Karpas-422 (cell line): Measurements from ENCODE around the gene TMEM95. TPM values are rescaled to one million over a fixed set of nuclear protein-coding genes. Genes with fewer than 3 reads are reported as not detected.

Experiments
- DNase-seq: peaks from one replicate; pipeline ENCODE4 v3.0.0-alpha.2; 2015
- H2AFZ ChIP-seq: fragments of 200-600 bp; sonication (generic); 2 replicates; pipeline ENCODE4 v1.6.1; 2014; ENCODE audit warnings: antibody characterized with exemption, low read length, mixed read lengths
- H3K27ac ChIP-seq: fragments of 200-600 bp; sonication (generic); 2 replicates; pipeline ENCODE4 v1.5.1; 2014; ENCODE audit warnings: mild to moderate bottlenecking, low read length, moderate library complexity
- H3K27me3 ChIP-seq: fragments of 200-600 bp; sonication (generic); 2 replicates; pipeline ENCODE4 v1.6.1; 2014; ENCODE audit warnings: low read length, mixed read lengths
- H3K36me3 ChIP-seq: fragments of 200-600 bp; sonication (generic); 2 replicates; pipeline ENCODE4 v1.6.1; 2014; ENCODE audit warnings: low read length, mixed read lengths; ENCODE audit not compliant: insufficient read depth
- H3K4me1 ChIP-seq: fragments of 200-600 bp; sonication (generic); 2 replicates; pipeline ENCODE4 v1.6.1; 2014; ENCODE audit warnings: mild to moderate bottlenecking, low read length, mixed read lengths
- H3K4me2 ChIP-seq: fragments of 200-600 bp; sonication (generic); 2 replicates; pipeline ENCODE4 v1.6.1; 2014; ENCODE audit warnings: low read length, low read depth, mild to moderate bottlenecking; ENCODE audit not compliant: poor library complexity, severe bottlenecking
- H3K4me3 ChIP-seq: fragments of 200-600 bp; sonication (generic); 2 replicates; pipeline ENCODE4 v1.5.1; 2014; ENCODE audit warnings: mild to moderate bottlenecking, antibody characterized with exemption, low read length, mixed read lengths
- H3K79me2 ChIP-seq: fragments of 200-600 bp; sonication (generic); 2 replicates; pipeline ENCODE4 v1.6.1; 2014; ENCODE audit warnings: mild to moderate bottlenecking, low read length, mixed read lengths
- H3K9ac ChIP-seq: fragments of 200-600 bp; sonication (generic); 2 replicates; pipeline ENCODE4 v1.6.0; 2014; ENCODE audit warnings: low read length
- H3K9me2 ChIP-seq: fragments of 200-600 bp; sonication (generic), shearing (Covaris generic); replicated peaks from 2 replicates; pipeline ENCODE4 v1.6.0; 2014; ENCODE audit warnings: mild to moderate bottlenecking, low read length, moderate library complexity; ENCODE audit not compliant: insufficient read depth
- H3K9me3 ChIP-seq: fragments of 300-700, 200-600 bp; sonication (generic); 2 replicates; pipeline ENCODE4 v1.6.1; 2014; ENCODE audit warnings: low read length, mixed read lengths
- H4K20me1 ChIP-seq: fragments of 200-600 bp; sonication (generic); 2 replicates; pipeline ENCODE4 v1.6.1; 2014; ENCODE audit warnings: mild to moderate bottlenecking, antibody characterized with exemption, low read length, low read depth; ENCODE audit not compliant: insufficient read depth
- total RNA-seq: library from RNA; depleted of rRNA; stranded (reverse); fragments of >200 nt; shearing (Covaris generic); gene quantifications from 2 replicates; pipeline ENCODE4 v1.2.3, GENCODE V29; 2014; ENCODE audit warnings: low replicate concordance

Gene TMEM95
- total RNA-seq, 1 experiment from 2014 or later: not detected

DNA sequence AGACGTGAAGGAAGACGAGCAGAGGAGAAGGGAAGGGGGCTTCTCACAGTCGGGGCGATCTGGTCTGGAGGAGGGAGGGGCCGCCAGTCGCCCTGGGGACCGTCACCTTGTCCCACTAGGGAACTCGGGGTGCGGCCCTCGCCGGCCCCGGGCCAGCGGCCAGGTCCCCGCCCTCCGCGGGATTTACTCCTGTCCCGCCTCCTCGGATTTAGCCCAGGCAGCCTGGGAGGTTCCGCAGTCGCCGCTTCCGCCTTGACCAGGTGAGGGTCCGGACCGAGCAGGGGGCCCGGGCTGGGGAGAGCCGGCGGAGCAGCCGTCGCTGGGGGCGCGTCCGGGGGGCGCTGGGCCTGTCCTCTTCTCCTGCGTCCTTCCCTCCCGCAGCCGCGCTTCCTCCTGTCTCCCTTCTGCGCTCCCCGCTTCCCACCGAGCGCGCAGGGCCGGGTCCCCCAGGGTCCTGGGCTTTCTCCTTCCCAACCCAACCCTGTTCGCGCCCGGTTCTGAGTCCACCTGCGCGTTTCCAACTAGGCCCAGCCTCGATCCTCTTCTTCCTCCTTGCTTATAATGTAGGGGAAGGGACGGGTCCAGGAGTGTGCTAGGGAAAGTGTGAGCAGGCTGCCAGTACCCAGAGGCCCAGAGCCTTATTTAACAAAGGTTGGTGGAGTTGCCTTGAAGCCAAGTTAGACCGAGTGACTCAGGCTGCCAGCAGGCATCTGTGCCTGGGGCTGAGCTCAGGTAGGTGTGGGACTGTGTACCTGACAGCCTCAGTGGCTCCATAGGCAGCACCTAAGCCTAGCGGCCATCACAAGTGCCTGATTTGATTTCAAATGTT lies 26.1 kb downstream of the TMEM95 start, which contains the start of gene TNK1:
TSS of gene TNK1 (plus strand) at position 235 of the 829 bp plus-strand sequence. CDS start 1,838 bp downstream, outside the sequence.
- no peak for DNase-seq
- Histone ChIP-seq H3K9me3 (0 out of 2 replicates have a peak, but pooled peaks cover 2% of the 10 kb centered on the region), H3K4me2 (no peak within 1 kb of the TSS), H3K9me2 (no peaks in the 10 kb centered on the region), H3K4me1 (peaks cover 15% of the 10 kb centered on the region), H3K79me2 (no peaks in the 10 kb centered on the region), H3K27me3 (no peaks in the 10 kb centered on the region), H4K20me1 (no peaks in the 10 kb centered on the region), H2AFZ (no peak within 1 kb of the TSS), H3K4me3 (no peak within 1 kb of the TSS), H3K27ac (no peak within 1 kb of the TSS), H3K36me3 (no peaks in the 10 kb centered on the region), H3K9ac (no peak within 1 kb of the TSS)

DNA sequence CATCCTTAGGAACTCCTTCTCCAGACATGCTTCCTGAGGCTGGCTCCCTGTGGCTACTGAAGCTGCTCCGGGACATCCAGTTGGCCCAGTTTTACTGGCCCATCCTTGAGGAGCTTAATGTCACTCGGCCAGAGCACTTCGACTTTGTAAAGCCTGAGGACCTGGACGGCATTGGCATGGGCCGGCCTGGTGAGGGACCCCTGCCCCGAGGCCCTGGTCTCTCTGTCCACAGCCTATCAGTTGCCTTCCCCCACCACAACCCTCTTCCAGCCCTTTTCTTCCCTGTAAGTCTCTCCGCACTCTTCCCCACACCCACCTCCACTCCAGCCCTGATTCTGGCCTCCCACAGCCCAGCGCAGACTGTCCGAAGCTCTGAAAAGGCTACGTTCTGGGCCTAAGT lies 27.9 kb downstream of the TMEM95 start:
- H3K79me2 ChIP-seq: no peaks in the 10 kb centered on the region
- H3K4me3 ChIP-seq: no peak overlapping the region
- no peak overlapping the region for H3K9ac ChIP-seq
- no peaks in the 10 kb centered on the region for H3K27me3 ChIP-seq
- no peaks in the 10 kb centered on the region for H3K9me2 ChIP-seq
- H4K20me1 ChIP-seq: no peaks in the 10 kb centered on the region
- H3K4me1 ChIP-seq: peaks cover 15% of the 10 kb centered on the region
- H2AFZ ChIP-seq: no peak overlapping the region
- DNase-seq: no peak
- H3K9me3 ChIP-seq: 0 out of 2 replicates have a peak, but pooled peaks cover 2% of the 10 kb centered on the region
- no peak overlapping the region for H3K4me2 ChIP-seq
- H3K27ac ChIP-seq: no peak overlapping the region
- no peaks in the 10 kb centered on the region for H3K36me3 ChIP-seq

DNA sequence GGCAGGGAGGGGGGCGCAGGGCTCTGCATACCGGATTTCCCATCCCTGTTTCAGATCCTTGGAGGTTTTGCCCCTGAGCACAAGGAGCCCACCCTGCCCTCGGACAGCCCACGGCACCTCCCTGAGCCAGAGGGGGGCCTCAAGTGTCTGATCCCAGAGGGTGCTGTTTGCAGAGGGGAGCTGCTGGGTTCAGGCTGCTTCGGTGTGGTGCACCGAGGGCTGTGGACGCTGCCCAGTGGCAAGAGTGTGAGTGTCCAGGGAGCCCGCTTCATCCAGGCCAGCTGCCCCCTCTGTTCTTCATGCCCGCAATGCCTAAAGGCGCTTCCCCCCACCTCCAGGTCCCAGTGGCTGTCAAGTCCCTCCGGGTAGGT lies 28.4 kb downstream of the TMEM95 start:
- Histone ChIP-seq H3K4me2 (peak overlapping the region; percentile 88), H3K9ac (peak overlapping the region; percentile 72), H3K4me3 (peak overlapping the region; percentile 72; the same call in 1 of the 2 replicates), H3K79me2 (no peaks in the 10 kb centered on the region), H3K27me3 (no peaks in the 10 kb centered on the region), H2AFZ (no peak overlapping the region), H4K20me1 (no peaks in the 10 kb centered on the region), H3K9me2 (no peaks in the 10 kb centered on the region), H3K27ac (no peak overlapping the region), H3K36me3 (no peaks in the 10 kb centered on the region), H3K9me3 (0 out of 2 replicates have a peak, but pooled peaks cover 2% of the 10 kb centered on the region), H3K4me1 (peaks cover 15% of the 10 kb centered on the region)
- DNase-seq: no peak

DNA sequence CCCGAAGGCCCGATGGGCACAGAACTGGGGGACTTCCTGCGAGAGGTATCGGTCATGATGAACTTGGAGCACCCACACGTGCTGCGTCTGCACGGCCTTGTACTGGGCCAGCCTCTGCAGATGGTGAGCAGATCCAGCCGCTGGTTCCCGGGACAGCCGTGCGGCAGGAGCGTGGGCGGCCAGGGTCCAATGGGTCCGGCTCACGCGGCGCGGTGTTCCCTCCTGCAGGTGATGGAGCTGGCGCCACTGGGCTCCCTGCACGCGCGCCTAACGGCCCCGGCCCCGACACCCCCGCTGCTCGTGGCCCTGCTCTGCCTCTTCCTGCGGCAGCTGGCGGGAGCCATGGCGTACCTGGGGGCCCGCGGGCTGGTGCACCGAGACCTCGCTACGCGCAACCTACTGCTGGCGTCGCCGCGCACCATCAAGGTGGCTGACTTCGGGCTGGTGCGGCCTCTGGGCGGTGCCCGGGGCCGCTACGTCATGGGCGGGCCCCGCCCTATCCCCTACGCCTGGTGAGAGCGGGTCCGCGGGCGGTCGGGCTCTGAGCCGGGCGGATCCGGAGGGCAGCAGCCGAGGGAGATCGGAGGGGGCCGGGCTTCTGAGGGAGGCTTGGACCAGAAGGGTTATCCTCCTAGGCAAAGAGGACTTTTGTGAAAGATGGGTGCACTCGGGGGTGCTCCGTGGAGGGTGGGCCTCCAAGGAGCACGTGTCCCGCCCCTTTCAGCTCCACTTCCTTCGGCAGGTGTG lies 29.0 kb downstream of the TMEM95 start:
- Histone ChIP-seq H3K9me2 (no peaks in the 10 kb centered on the region), H4K20me1 (no peaks in the 10 kb centered on the region), H3K4me2 (peak overlapping the region; percentile 88), H3K27ac (no peak overlapping the region), H3K9ac (peak overlapping the region; percentile 72), H2AFZ (peak overlapping the region; percentile 87; the same call in 1 of the 2 replicates), H3K27me3 (no peaks in the 10 kb centered on the region), H3K9me3 (0 out of 2 replicates have a peak, but pooled peaks cover 2% of the 10 kb centered on the region), H3K4me1 (peaks cover 15% of the 10 kb centered on the region), H3K36me3 (no peaks in the 10 kb centered on the region), H3K4me3 (peak overlapping the region; percentile 72), H3K79me2 (no peaks in the 10 kb centered on the region)
- DNase-seq: peak; percentile 90

DNA sequence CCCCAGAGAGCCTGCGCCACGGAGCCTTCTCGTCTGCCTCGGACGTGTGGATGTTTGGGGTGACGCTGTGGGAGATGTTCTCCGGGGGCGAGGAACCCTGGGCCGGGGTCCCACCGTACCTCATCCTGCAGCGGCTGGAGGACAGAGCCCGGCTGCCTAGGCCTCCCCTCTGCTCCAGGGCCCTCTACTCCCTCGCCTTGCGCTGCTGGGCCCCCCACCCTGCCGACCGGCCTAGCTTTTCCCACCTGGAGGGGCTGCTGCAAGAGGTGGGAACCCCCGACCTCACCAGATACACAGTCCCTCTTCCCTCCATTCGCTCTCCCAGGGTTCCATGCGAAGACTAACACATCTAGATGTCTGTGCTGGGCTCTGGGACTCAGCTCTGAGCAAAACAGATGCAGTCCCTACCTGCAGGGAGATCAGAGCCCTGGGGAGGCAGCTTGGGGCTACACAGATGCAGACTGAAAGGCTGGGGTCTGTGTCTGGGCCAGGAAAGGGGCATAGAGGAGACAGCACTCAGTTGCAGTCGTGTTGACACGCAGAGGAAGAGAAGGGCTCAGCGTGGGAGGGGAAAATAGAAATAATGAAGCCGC lies 29.6 kb downstream of the TMEM95 start:
- Histone ChIP-seq H3K4me1 (peaks cover 15% of the 10 kb centered on the region), H3K9ac (peak overlapping the region; percentile 72), H3K27ac (no peak overlapping the region), H3K4me3 (peak overlapping the region; percentile 72), H2AFZ (peak overlapping the region; percentile 87; the same call in 1 of the 2 replicates), H3K27me3 (no peaks in the 10 kb centered on the region), H3K9me2 (no peaks in the 10 kb centered on the region), H3K79me2 (no peaks in the 10 kb centered on the region), H3K36me3 (no peaks in the 10 kb centered on the region), H3K4me2 (peak overlapping the region; percentile 88), H3K9me3 (no peaks in the 10 kb centered on the region), H4K20me1 (no peaks in the 10 kb centered on the region)
- DNase-seq: no peak

DNA sequence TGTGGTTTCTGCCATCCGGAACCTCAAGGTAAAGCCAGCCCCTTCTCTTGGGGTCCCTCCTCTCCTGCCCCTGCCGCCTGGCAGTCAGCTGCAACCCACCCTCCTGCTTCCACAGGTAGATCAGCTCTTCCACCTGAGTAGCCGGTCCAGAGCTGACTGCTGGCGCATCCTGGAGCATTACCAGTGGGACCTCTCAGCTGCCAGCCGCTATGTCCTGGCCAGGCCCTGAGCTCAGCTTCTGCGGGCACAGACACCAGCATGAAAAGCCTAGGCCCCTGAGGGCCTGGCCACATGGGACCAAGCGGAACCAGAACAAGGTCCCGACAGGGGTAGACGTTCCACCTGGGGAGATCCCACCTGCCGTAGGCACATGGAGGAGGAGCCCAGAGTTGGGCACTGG lies 33.9 kb downstream of the TMEM95 start:
- DNase-seq: no peak
- H4K20me1 ChIP-seq: no peaks in the 10 kb centered on the region
- no peaks in the 10 kb centered on the region for H3K9me2 ChIP-seq
- H3K9me3 ChIP-seq: no peaks in the 10 kb centered on the region
- H3K36me3 ChIP-seq: no peaks in the 10 kb centered on the region
- no peak overlapping the region for H3K4me3 ChIP-seq
- H3K4me2 ChIP-seq: no peak overlapping the region
- H3K9ac ChIP-seq: no peak overlapping the region
- H3K27me3 ChIP-seq: no peaks in the 10 kb centered on the region
- H3K4me1 ChIP-seq: peaks cover 17% of the 10 kb centered on the region
- H3K79me2 ChIP-seq: peaks cover 5% of the 10 kb centered on the region; the same call in 1 of the 2 replicates
- no peak overlapping the region for H3K27ac ChIP-seq
- no peak overlapping the region for H2AFZ ChIP-seq

DNA sequence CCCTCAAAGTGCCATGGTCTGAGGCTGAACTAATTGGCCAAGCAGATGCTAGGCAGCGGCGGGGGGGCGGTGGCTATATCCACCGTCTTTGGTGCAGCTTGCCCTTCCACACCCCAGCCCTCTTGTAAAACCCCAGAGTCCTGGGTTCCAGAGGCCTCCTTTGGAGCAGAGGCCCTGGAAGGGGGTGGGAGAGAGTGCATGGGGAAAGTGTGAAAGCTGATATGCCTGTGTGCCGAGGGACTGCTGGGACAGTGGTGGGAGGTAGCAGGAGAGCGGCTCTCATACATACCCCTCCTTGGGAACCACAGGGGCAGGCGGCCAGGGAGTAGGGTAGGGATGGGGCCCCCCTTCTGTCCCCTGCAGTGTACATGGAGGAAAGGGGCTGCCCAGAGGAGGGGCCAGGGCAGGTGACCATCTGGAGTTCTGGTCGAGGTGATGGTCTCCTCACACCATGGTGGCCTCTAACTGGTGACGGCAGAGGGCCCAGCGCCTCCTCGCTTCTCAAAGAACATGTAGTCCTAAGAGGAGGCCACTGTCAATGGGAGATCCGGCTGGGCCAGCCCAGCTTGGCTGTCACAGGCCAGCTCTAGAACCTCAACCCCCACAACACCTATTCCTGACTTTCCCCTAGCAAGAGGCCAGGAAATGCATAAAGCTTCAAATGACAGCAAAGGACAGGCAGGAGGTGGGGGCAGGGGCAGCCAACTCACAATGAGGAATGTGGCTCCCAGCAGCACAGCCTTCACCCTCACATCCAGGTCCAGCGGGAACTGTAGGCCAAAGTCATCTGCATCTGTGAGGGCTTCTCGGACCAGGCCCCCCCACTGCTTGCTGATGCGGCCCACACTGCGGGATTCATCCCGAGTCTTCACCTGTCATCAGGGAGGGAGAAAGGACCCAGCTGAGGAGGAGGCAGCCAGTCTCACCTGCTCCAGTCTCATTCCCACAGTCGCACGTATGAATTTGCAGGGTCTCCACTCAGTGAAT lies 35.3 kb downstream of the TMEM95 start:
- Histone ChIP-seq H3K4me3 (no peak overlapping the region), H3K36me3 (no peaks in the 10 kb centered on the region), H3K79me2 (peaks cover 5% of the 10 kb centered on the region; the same call in 1 of the 2 replicates), H3K9me2 (no peaks in the 10 kb centered on the region), H2AFZ (no peak overlapping the region), H3K9me3 (no peaks in the 10 kb centered on the region), H3K9ac (no peak overlapping the region), H3K27ac (no peak overlapping the region), H4K20me1 (no peaks in the 10 kb centered on the region), H3K4me1 (peaks cover 14% of the 10 kb centered on the region), H3K27me3 (no peaks in the 10 kb centered on the region), H3K4me2 (no peak overlapping the region)
- DNase-seq: no peak
